ENCODE data around the gene ANAPC1.
A peak's percentile ranks its signal among the peaks of the same experiment; 100 is the strongest.
"Not testable (repeated sequence)": the region's sequence is repeated elsewhere in the genome, so short reads cannot be mapped to it uniquely, and the experiment has no call there.

The ANAPC1 gene

DNA sequence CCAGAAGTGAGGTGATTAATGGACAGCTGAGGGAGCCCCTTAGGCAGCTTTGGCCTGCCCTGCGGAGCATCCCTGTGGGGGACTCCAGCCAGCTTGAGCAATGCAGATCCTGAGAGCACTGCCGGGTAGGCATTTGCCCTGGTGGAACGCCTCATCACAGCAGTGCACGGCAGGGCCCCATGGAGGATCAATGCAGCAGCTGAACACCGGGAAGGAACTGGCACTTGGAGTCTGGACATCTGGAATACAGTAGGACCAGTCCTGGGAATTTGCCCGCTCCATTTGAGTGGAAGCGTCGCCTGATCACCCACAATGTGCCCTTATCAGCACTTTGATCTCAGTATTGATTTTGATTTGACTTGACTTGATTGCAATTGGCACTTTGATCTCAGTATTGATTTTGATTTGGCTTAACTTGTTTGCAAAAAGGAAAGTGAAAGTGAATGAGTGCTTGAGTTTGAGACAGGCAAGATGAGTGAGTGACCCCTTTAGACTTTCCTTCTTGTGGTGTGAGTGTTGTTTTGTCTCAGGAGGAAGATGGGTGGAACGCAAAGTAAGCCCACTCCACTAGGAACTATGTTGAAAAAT, 123.2 kb downstream of the ANAPC1 start:
- DNase-seq; intact Hi-C loops (cut with DNase I): not testable (repeated sequence)

DNA sequence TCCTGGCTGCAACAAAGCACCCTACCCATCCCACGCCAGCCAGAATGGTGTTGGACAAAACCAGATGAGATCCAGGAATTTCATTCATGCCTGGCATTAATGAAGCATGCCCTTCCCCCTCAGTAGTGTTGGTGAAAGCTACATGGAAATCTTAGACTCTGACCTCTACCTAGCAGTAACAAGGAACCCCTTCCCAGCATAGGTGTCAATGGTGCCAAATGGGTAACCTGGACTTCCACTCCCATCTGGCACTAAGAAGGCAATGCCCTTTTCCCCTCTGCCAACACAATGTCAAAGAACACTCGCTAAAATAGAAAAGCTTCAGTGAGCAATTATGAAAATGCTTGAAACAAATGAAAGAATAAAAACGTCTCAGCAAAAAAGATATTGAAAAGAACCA, 131.5 kb downstream of the ANAPC1 start:
- intact Hi-C loops (cut with DNase I); DNase-seq: not testable (repeated sequence)

DNA sequence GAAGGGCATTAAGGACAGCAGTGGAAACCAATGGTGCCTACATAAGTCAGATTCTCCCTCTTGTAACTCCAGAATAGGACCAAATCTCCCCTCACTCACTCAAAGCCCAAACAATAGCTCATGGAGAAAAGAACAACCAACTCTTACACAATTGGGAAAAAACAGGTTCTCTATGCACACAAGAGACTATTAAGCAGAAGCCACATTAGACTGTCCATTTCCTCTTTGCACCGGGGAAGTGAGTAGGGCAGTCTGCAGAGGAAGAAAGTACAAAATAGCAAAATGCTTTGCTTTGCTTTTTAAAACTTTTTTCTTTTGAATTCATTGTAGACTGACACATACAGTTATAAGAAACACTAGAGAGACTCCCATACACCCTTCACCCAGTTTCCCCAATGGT, 133.4 kb downstream of the ANAPC1 start:
- intact Hi-C loops (cut with DNase I); DNase-seq: not testable (repeated sequence)

DNA sequence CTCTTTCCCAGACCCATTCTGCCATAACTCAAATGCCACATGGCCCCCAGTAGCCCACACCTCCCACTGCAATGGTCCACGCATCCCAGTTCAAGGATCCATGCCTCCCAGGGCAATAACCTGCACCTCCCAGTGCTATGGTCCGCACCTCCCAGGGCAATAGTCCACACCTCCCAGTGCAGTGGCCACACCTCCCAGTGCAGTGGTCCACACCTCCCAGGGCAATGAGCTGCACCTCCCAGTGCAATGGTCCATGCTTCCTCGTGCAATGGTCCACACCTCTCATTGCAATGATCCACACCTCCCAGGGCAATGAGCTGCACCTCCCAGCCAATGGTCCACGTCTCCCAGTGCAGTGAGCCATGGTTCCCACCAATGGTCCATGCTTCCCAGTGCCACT, 135.6 kb downstream of the ANAPC1 start:
- intact Hi-C loops (cut with DNase I); DNase-seq: not testable (repeated sequence)

DNA sequence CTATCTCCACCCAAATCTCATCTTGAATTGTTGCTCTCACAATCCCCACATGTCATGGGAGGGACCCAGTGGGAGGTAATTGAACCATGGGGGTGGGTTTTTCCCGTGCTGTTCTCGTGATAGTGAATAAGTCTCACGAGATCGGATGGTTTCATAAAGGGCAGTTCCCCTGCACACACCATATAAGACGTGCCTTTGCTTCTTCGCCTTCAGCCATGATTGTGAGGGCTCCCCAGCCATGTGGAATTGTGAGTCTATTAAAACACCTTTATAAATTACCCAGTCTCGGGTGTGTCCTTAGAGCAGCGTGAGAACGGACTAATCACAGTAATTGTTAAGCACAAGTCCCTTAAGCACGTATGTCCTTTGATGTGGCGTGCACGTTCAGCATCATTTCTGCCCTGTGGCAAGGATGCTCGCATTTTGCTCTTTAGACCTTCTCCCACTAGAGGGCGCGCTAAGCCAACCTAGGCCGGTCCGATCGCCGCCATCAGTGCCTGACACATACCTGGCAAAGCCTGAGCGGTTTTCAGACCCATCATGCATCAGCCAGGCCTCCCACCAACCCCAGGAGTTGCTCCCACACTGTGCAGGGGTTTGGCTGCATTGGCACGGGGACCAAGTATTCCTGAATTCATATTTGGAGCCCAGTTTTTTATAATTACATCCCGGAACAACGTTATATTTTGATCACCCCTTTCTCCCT, 136.4 kb downstream of the ANAPC1 start:
- DNase-seq: peak; percentile 3 to 87 (median 64)
- intact Hi-C loops (cut with DNase I): not testable (repeated sequence)

DNA sequence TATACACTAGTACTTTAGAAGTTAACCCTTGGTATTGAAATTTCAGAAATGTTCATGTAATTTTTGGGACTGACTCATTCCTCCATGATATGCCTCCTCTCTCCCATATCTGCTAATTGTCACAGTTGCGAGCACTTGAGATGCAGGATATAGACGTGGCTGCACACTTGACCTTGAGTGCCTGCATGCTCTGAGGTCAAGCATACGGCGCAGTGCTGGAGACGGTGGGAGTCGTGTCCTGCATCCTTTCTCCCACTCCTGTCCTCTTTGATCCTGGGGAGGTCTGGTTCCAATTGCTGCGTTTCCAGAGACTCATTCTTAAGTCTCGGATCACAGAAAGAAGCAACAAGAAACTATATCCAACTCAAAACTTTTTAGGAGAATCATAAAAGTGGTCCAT, 139.2 kb downstream of the ANAPC1 start:
- DNase-seq; intact Hi-C loops (cut with DNase I): not testable (repeated sequence)

DNA sequence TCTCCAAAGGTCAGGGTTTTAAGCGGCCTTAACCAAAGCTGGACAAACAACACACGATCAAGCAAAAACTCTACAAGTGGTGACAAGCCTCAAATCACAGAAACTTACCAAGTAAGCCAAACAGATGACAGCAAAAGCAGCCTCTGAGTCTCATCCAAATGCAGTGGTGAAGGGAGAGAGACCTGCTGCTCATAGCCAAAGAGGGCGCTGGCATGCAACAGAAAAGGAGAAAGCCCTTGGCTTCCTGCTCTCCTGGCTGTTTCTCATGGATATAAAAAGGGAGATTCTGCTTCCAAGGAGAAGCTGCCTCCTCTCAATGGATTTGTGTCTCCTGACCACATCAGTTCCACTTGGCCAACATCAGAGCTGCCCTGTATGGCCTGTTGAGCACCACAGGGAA, 142.5 kb downstream of the ANAPC1 start:
- DNase-seq; intact Hi-C loops (cut with DNase I): not testable (repeated sequence)

DNA sequence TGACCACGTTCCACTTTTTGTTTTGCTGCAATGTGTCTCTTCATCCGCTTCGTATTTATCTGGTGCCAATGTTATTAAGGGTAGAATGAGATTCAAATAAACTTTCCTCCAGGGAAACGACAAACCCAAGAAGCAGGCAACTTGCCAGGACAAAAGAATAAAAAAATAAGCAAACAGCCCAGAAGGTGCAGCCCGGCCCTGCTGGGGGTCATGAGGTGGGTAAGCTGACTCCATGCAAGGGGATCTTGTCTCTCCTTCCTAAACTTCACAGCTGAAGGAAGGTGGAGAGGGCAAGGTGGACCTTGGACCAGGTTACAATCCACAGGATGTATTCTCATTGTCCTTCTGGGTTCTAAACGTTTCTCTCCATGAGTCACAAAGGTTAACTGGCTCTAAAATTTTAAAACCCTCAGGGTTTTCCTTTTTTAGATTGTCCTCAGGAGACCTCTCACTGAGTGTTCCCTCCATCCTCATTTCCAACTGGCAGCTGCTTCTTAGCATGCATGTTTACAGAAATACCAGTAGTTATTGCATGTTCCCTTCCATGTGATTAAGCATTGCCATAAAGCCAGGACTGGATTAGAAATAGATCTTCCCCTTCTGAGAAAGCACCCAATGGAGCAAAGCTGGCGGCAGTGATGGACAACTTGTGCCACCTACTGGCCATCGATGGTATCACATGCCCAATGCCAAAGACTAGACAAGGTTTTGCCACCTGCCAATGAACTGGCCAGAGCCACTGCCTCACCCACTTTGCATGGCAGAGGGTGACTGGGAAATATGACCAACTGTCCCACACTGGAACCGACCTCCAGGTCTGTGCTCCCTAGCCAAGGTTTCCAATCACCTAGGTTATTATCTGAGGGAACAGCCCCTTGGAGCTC, 147.9 kb downstream of the ANAPC1 start:
- intact Hi-C loops (cut with DNase I); DNase-seq: not testable (repeated sequence)

DNA sequence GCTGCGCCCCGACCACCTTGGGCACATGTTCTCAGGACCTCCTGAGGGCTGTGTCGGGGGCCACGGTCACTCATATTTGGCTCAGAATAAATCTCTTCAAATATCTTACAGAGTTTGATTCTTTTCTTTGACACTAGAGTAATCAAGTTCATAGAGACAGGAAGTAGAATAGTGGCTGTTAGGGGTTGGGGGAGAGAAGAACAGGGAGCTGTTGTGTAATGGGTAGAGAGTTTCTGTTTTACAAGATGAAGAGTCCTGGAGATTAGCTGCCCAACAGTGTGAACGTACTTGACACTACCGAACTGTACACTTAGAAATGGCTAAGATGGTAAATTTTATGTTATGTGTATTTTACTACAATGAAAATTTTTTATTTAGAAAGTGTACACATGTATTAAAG, 148.6 kb downstream of the ANAPC1 start:
- intact Hi-C loops (cut with DNase I); DNase-seq: not testable (repeated sequence)

DNA sequence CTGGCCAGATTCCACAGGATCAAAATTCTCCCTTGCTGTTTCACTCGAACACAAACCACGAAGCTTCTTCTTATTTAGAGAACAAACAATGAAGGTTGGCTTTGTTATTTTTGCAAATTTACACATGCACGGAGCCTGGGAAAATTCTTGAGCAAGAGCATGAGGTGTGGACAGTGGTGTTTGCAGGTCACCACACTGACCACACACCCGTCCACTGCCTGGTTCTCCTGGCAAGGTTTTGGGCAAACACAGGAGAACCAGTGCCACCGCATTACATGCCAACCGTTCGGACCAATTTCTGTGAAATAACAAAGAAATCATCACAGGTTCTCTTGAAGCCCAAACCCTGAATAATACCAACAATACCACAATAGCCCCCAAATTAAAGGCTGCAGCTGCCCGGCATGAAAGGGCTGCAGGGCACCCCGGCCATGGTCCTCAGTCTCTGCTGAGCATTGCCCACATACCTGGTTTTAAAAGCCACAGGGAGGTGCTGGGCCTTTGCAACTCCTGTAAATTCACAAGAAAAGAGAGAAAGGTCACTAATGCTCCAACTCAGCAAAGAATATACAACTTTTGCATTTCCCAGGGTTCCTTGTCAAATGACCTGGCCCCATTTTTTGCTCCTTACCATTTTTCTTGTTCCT, 154.1 kb downstream of the ANAPC1 start:
- DNase-seq; intact Hi-C loops (cut with DNase I): not testable (repeated sequence)

DNA sequence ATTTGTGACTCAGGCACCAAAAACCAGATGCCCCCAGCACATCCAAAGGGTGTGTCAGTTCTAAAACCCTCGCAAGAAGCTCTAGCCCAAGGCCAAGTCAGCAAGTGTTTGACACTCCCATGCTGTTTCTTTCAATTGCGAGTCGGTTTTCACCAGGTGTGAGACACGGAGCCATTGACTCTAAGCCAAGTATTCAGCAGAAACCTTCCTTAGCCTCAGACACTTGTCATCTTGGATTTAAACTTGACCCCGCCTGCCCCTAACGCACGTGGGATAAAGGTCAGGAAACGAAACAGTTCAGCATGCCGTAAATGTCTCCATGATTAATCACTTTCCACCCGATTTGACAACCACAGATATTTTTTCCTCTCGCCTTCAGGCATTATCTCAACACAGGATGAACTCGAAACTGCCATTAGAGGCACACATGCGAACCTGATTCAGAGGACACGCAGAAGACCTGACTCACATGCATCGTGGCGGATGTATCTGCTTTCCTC, 156.3 kb downstream of the ANAPC1 start:
- DNase-seq; intact Hi-C loops (cut with DNase I): not testable (repeated sequence)

DNA sequence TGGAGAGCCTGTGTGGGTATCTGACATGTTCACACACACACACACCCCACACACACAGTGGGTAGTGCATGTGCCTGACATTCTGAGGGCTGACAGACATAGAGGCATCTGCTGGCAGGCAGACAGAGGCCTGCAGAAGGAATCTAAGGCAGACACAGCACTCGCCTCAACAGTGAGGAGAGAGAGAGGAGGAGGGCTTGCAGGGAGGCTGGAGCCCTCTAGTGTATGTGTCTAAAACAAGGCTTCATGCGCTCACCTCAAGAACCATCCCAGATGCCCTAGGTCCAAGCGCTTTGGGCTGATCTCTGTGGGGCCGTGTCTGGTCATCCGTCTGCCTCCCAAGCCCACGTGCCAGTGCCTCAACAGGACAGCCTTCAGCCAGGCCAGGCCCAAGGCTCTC, 158.3 kb downstream of the ANAPC1 start:
- DNase-seq: peak in 17 of 42 donors; percentile 7 to 50 (median 32)
- intact Hi-C loops (cut with DNase I): not testable (repeated sequence)

DNA sequence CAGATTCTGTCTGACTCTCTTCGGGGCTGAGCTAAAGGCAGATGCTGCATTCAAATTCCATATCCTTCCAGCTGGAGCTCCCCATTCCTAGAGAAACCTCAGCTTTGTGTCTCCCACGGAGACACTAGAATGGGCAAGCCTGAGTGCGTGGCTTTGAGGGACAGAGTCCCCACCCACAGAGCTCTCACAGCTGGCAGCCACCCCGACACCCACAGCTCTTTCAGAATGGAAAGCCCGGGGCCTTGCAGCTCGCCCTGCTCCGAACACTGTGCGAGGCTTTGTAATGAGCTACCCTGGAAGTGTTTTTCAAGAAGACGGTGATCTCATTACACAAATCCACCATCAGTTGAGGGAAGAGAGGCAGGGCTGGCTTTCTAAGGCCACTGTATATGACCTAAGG, 164.4 kb downstream of the ANAPC1 start:
- intact Hi-C loops (cut with DNase I); DNase-seq: not testable (repeated sequence)

All from head of caudate nucleus (tissue), 42 donors.